ENCODE results near the gene SLC45A1.
"Not testable (repeated sequence)": the region's sequence is repeated elsewhere in the genome, so short reads cannot be mapped to it uniquely, and the experiment has no call there.

SLC45A1 gene

DNA sequence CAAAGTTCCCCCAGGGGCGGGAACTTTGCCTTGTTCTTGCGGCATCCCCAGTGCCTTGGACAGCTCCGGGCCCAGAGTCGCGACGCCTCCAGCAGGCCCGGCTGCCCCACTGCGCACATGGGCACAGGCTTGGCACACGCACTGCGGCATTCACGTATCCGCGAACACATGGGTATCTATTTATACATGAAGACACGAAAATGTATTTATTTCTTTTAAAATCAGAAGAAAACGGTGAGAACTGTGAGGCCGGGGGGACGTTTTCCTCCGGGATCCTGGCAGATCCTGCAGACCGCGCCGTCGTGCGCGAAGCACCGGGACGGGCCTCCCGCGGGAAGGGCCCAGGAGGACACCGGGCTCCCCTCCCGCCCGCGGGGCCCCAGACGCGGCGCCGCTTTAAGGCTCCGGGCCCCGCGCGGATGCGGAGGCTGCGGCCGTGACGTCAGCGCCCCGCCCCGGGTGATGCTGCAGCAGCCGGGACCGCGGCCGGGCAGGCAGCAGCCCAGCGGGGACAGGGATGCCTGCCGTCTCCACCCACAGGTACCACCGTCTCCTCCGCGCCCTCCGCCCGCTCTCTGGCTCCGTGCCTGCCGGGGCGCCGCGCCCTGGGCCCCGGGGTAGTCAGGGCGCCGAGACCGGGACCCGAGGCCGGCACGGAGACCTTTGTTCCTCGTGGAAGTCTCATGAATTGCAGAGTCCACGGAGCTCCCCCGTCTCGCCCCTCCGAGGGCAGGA lies at the start of gene SLC45A1:
Gene SLC45A1 (plus strand): TSS at position 468 of the 735 bp plus-strand sequence. CDS start 6,216 bp downstream, outside the sequence.
- DNase-seq, result peak; percentile 1

GRCh38 chr1:8273036-8273435 lies 44.9 kb upstream of the SLC45A1 start:
- no peak for DNase-seq

DNA sequence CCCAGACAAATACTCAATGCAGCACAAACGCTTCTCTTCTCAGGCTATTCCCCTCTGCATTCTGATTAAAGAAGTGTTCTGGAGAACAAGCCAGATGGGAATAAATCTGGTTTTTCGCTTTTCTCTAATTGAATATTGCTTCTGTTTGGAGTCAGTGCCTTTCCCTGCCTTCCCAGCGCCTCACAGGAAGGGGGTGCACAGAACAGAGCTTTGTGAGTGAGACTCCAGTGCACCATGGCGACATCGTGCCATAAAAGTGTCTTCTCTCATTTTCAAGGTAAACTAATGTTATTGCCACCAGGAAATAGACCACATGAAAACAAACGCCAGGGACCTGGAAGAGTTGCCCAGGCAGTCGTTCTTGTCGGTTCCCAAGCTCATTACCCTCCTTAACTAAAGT lies 43.6 kb upstream of the SLC45A1 start:
- DNase-seq, result no peak

- DNase-seq, result no peak
These were observed 41.6 kb upstream of the SLC45A1 start for GRCh38 chr1:8276173-8276914.

- DNase-seq, result no peak
These were observed 41.0 kb upstream of the SLC45A1 start for GRCh38 chr1:8276932-8277331.

- not testable (repeated sequence) for DNase-seq
These were observed 39.2 kb upstream of the SLC45A1 start for GRCh38 chr1:8278677-8279076.

GRCh38 chr1:8281843-8282509 lies 35.9 kb upstream of the SLC45A1 start:
- peak; percentile 3 for DNase-seq

GRCh38 chr1:8283058-8283884 lies 34.6 kb upstream of the SLC45A1 start:
- peak; percentile 93 for DNase-seq

GRCh38 chr1:8284127-8284526 lies 33.8 kb upstream of the SLC45A1 start:
- no peak for DNase-seq

GRCh38 chr1:8285103-8285502 lies 32.8 kb upstream of the SLC45A1 start:
- no peak for DNase-seq

DNA sequence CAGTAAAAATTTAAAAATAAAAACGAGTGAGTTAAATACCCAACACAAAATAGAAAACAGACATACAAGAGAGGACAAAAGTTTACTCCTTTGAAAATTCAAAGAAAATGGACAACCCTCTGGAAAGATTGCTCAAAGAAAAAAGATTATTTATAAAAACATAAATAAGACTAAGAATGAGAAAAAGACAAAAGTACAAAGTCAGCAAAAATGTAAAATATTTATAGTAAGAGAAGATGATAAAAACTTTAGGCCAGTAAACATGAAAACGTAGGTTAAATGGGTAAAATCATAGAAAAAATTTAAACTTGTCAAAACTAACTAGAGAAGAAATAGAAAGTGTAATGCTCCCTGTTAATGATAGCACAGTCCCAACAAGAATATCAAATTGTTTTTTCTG lies 31.9 kb upstream of the SLC45A1 start:
- DNase-seq, result no peak

DNA sequence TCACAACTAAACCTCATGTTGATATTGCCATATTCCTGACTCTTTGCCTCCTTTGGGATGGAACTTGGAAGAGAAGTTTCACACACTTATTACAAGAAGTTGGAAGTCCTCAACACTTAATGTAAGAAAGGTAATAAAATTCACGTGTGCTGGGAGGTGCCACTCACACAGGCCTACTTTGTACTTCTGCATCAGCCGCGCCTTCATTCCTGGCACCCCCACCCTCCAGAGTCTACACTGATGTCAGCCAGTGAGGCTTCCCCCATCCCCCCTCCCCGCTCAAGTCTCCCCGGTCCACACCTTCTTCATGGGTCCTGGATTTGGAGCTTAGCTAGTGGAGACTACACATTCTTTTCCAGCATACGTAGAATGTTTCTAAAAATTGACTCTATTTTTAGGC lies 24.8 kb upstream of the SLC45A1 start:
- DNase-seq, result no peak

- no peak for DNase-seq
These were observed 24.2 kb upstream of the SLC45A1 start for GRCh38 chr1:8293641-8294169.

GRCh38 chr1:8294170-8294697 lies 23.7 kb upstream of the SLC45A1 start:
- no peak for DNase-seq

- DNase-seq, result no peak
These were observed 20.7 kb upstream of the SLC45A1 start for GRCh38 chr1:8297245-8297644.

GRCh38 chr1:8299963-8300362 lies 18.0 kb upstream of the SLC45A1 start:
- DNase-seq, result no peak

GRCh38 chr1:8302081-8302956 lies 15.6 kb upstream of the SLC45A1 start:
- no peak for DNase-seq

GRCh38 chr1:8303141-8303540 lies 14.8 kb upstream of the SLC45A1 start:
- no peak for DNase-seq

DNA sequence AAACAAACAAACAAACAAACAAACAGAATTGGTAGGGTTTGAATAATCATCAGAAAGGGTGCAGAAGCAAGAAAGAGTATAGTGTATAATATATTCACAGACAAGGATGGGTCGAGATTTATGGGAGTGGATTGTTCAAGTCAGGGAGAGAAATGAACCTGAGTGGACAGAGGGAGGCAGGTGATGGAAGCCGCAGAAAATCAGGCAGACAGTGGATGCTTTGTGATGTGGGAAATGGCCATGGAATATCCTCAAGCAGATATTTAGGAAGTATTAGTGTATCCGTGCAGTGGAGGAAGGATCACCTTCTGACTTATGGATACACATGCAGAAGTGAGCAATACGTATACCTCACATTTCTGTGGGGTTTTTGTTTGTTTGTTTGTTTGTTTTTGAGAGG lies 14.0 kb upstream of the SLC45A1 start:
- no peak for DNase-seq

DNA sequence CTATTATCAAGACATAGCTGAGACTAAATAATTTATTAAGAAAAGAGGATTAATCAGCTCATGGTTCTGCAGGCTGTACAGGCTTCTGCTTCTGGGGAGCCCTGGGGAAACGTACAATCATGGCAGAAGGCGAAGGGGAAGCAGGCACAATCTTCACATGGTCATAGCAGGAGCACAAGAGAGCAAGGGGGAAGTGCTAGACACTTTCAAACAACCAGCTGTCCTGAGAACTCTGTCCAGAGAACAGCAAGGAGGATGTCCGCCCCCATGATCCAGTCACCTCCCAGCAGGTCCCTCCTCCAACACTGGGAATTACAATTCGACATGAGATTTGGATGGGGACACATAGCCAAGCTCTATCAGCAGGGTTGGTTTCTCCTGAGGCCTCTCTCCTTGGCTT lies 10.3 kb upstream of the SLC45A1 start:
- peak; percentile 48 for DNase-seq

- DNase-seq, result no peak
These were observed 6.7 kb upstream of the SLC45A1 start for GRCh38 chr1:8311068-8311718.

All from MV-4-11 (cell line).